Thyroid gland (tissue), 4 donors: ENCODE data around the gene SLC9C1. TPM values are rescaled to one million over a fixed set of nuclear protein-coding genes. Genes with fewer than 3 reads are reported as not detected.

Source experiments
- DNase-seq, 2 donors: peaks; one replicate each; pipeline ENCODE4 v3.0.0-alpha.2; 2019
- H3K27ac ChIP-seq, 3 donors: fragments of 200-600 bp; sonication (generic); 1 replicate in 2 of 3; 2 replicates in 1 of 3; pipeline ENCODE4 v1.5.1; 2016 to 2019; ENCODE audit warnings: mild to moderate bottlenecking in 1 of 3, moderate library complexity in 1 of 3
- H3K27me3 ChIP-seq: fragments of 200-600 bp; sonication (generic); one replicate; pipeline ENCODE4 v1.5.1; 2019
- H3K36me3 ChIP-seq, 2 donors: fragments of 200-600 bp; sonication (generic); one replicate each; pipeline ENCODE4 v1.5.1; 2016 to 2019
- H3K4me1 ChIP-seq, 2 donors: fragments of 200-600 bp; sonication (generic); one replicate each; pipeline ENCODE4 v1.5.1; 2017 to 2019
- H3K4me3 ChIP-seq, 3 donors: fragments of 200-600 bp; sonication (generic); replicated peaks in 1 of 3; 1 replicate in 2 of 3; 2 replicates in 1 of 3; pipeline ENCODE4 v1.5.1; 2016; ENCODE audit warnings: mild to moderate bottlenecking in 1 of 3
- H3K9me3 ChIP-seq: fragments of 200-600 bp; sonication (generic); one replicate; pipeline ENCODE4 v1.5.1; 2017
- CTCF ChIP-seq, 6 experiments: fragments of 200-600 bp in 3 of 6; fragments of 450-650 bp in 3 of 6; sonication (generic) in 3 of 6; IDR thresholded peaks; one replicate each; pipeline ENCODE4 v1.5.1; 2016 to 2019; ENCODE audit warnings: antibody characterized with exemption in 6 of 6, mild to moderate bottlenecking in 2 of 6, inconsistent platforms in 1 of 6, moderate library complexity in 1 of 6
- POLR2A ChIP-seq, 2 donors: fragments of 450-650 bp; IDR thresholded peaks; one replicate each; pipeline ENCODE4 v1.6.1; 2017; ENCODE audit warnings: antibody characterized with exemption in 2 of 2, mild to moderate bottlenecking in 2 of 2, moderate library complexity in 1 of 2
- WGBS, 2 donors: methylation state at CpG; one replicate each; pipeline ENCODE4 v1.1.5; 2017; 5-methylcytosine and 5-hydroxymethylcytosine counted together
- intact Hi-C: fragments of 100-400 bp; cut with DNase I; formaldehyde crosslinking; loops from one replicate; pipeline ENCODE4 v1.15.1; 2023
- total RNA-seq, 4 donors: library from RNA; depleted of rRNA; stranded (reverse); fragments of >200 nt; gene quantifications; one replicate each; pipeline ENCODE4 v1.2.3, GENCODE V29; 2016

SLC9C1 gene
- total RNA-seq, 4 donors from 2014 or later = 0.11 TPM; not detected in 3

GRCh38 chr3:112338021-112338726 is 44.2 kb upstream of the SLC9C1 start:
- Histone ChIP-seq H3K4me1 (peaks cover 0 to 9% of the 10 kb centered on the region in 2 donors), H3K36me3 (no peaks in the 10 kb centered on the region), H3K27me3 (no peaks in the 10 kb centered on the region), H3K4me3 (no peak overlapping the region), H3K27ac (peak overlapping the region in 1 of 3 donors; percentile 14), H3K9me3 (no peaks in the 10 kb centered on the region)
- intact Hi-C loops = no loop called here
- WGBS, 2 donors = 78 to 83% methylated on average over 6 of the region's 6 CpGs
- no peak for DNase-seq
- TF ChIP-seq POLR2A (IDR thresholded peaks at IDR 0.05) = no peak
- no peak for TF ChIP-seq CTCF (IDR thresholded peaks at IDR 0.05)

- no peak for TF ChIP-seq POLR2A (IDR thresholded peaks at IDR 0.05)
- TF ChIP-seq CTCF (IDR thresholded peaks at IDR 0.05) = no peak
- WGBS, 2 donors = 90 to 91% methylated on average over 2 of the region's 2 CpGs
- H3K27ac ChIP-seq = peak overlapping the region in 1 of 3 donors; percentile 93
- no peaks in the 10 kb centered on the region for H3K27me3 ChIP-seq
- no peak overlapping the region for H3K4me3 ChIP-seq
- no peaks in the 10 kb centered on the region for H3K36me3 ChIP-seq
- no peak for DNase-seq
- peaks cover 0 to 9% of the 10 kb centered on the region in 2 donors for H3K4me1 ChIP-seq
- intact Hi-C loops = no loop called here
- H3K9me3 ChIP-seq = no peaks in the 10 kb centered on the region
Observed at GRCh38 chr3:112335434-112335781, 41.4 kb upstream of the SLC9C1 start.

GRCh38 chr3:112334691-112335433 is 40.8 kb upstream of the SLC9C1 start:
- H3K27me3 ChIP-seq = no peaks in the 10 kb centered on the region
- no peak overlapping the region for H3K4me3 ChIP-seq
- no peaks in the 10 kb centered on the region for H3K9me3 ChIP-seq
- peak overlapping the region; percentile 74 to 93 (median 84) for H3K27ac ChIP-seq
- H3K36me3 ChIP-seq = no peaks in the 10 kb centered on the region
- intact Hi-C loops = no loop called here
- peaks cover 0 to 9% of the 10 kb centered on the region in 2 donors for H3K4me1 ChIP-seq
- no peak for TF ChIP-seq CTCF (IDR thresholded peaks at IDR 0.05)
- no peak for TF ChIP-seq POLR2A (IDR thresholded peaks at IDR 0.05)
- DNase-seq = no peak
- WGBS, 2 donors = 54 to 60% methylated on average over 6 of the region's 6 CpGs

GRCh38 chr3:112333381-112334317 is 39.6 kb upstream of the SLC9C1 start:
- Histone ChIP-seq H3K27me3 (no peaks in the 10 kb centered on the region), H3K4me1 (peaks cover 0 to 7% of the 10 kb centered on the region in 2 donors), H3K36me3 (no peaks in the 10 kb centered on the region), H3K27ac (peak overlapping the region; percentile 74 to 93 (median 84)), H3K9me3 (no peaks in the 10 kb centered on the region), H3K4me3 (peak overlapping the region; percentile 47 to 87 (median 53))
- intact Hi-C loops = no loop called here
- TF ChIP-seq POLR2A (IDR thresholded peaks at IDR 0.05) (no peak), CTCF (IDR thresholded peaks at IDR 0.05) (no peak)
- WGBS, 2 donors = 3 to 5% methylated on average over 22 to 23 of the region's 23 CpGs
- DNase-seq = peak in 1 of 2 donors; percentile 30
